Fibroblast of villous mesenchyme (primary cell): ENCODE data around the gene HNRNPL. TPM values are rescaled to one million over a fixed set of nuclear protein-coding genes. Genes with fewer than 3 reads are reported as not detected.
A peak's percentile ranks its signal among the peaks of the same experiment; 100 is the strongest.

Source experiments
- DNase-seq: peaks from one replicate; pipeline ENCODE4 v3.0.0-alpha.2; 2010; ENCODE audit warnings: low read depth
- H3K4me3 ChIP-seq: 2 replicates; pipeline ENCODE4 v1.5.1; 2011; ENCODE audit warnings: low read depth, mild to moderate bottlenecking, low read length
- CTCF ChIP-seq: IDR thresholded peaks from 2 replicates; pipeline ENCODE4 v1.5.1; 2012; ENCODE audit warnings: low read depth, mild to moderate bottlenecking, low read length; ENCODE audit not compliant: insufficient read depth
- total RNA-seq: library from RNA; depleted of rRNA; stranded (reverse); fragments of >200 nt; gene quantifications from 2 replicates; pipeline ENCODE4 v1.2.3, GENCODE V29; 2012

The HNRNPL gene
- total RNA-seq, 1 donor, result 268 TPM

DNA sequence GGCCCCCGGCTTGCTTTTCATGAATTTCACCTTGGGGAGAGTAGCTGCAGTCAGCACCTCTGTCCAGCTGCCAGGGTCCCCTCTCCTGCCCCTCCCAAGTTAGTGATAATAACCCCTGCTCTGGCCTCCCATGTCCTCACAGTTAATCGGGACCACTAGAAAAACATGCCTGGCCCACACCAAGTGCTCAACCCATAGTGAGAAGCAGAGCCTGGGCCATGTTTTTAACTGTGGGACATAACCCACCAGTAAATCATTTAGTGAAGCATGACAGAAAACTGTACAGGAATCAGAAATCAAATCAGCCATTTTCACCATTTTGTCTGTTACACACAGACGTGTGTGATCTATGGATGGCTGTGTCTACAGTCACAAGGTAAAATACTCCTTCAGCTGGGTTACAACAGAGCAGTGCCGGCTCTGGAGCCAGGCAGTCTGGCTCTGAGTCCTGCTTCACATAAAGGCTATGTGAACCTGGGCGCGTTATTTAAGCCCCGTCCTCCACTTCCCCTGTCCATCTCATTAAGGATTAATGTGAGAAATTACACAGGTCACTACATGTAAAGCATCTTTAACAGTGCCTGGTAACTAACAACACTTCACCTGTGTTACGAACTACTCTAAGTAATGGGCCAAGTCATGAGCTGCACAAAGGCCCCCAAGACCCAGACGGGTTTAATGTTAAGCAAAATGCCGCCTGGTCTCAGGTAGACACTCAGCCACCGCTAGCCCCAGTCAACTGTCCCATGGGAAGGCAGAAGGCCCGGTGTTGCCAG lies 10.6 kb downstream of the HNRNPL start:
- TF ChIP-seq CTCF, result no peak
- H3K4me3 ChIP-seq, result no peak overlapping the region
- DNase-seq, result no peak

- no peak for DNase-seq
- no peak for TF ChIP-seq CTCF
- H3K4me3 ChIP-seq, result no peak overlapping the region
Measured at GRCh38 chr19:38838208-38838985, 11.4 kb downstream of the HNRNPL start.

GRCh38 chr19:38837656-38838121 lies 12.1 kb downstream of the HNRNPL start:
- no peak overlapping the region for H3K4me3 ChIP-seq
- peak; percentile 77 for DNase-seq
- no peak for TF ChIP-seq CTCF

GRCh38 chr19:38836983-38837626 lies 12.7 kb downstream of the HNRNPL start:
- no peak for TF ChIP-seq CTCF
- no peak for DNase-seq
- H3K4me3 ChIP-seq, result no peak overlapping the region

- no peak for DNase-seq
- H3K4me3 ChIP-seq, result no peak overlapping the region
- TF ChIP-seq CTCF, result no peak
Measured at GRCh38 chr19:38836159-38836982, 13.4 kb downstream of the HNRNPL start.

DNA sequence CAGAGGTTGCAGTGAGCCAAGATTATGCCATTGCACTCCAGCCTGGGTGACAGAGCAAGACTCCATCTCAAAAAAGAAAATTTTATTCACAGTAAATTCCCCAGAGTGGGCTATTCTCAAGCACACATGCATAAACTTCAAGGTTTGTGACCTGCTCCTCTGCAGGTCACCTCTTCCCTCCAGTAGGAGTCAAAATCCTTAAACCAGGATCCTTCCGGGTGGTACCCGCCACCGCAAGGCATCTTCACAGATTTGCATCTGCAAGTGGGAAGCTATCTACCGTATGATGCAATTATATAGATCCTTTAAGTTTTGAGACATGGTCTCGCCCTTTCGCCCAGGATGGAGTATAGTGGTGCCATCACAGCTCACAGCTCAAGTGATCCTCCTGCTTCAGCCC lies 15.2 kb downstream of the HNRNPL start:
- DNase-seq, result no peak
- no peak for TF ChIP-seq CTCF
- no peak overlapping the region for H3K4me3 ChIP-seq
